ENCODE measurements around the gene HEMK1. TPM values are rescaled to one million over a fixed set of nuclear protein-coding genes. Genes with fewer than 3 reads are reported as not detected.
A peak's percentile ranks its signal among the peaks of the same experiment; 100 is the strongest.

The HEMK1 gene, protein sequence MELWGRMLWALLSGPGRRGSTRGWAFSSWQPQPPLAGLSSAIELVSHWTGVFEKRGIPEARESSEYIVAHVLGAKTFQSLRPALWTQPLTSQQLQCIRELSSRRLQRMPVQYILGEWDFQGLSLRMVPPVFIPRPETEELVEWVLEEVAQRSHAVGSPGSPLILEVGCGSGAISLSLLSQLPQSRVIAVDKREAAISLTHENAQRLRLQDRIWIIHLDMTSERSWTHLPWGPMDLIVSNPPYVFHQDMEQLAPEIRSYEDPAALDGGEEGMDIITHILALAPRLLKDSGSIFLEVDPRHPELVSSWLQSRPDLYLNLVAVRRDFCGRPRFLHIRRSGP
- total RNA-seq (2021; fragmentation: NEBNext Ultra II Directional; extraction: Animal tissue kit (Norgen Biotek cat#: 25700)) (9.6 and 9.7 TPM in 2 replicates), polyA plus RNA-seq (2011; rRNA removed) (10.6 and 13.4 TPM in 2 replicates), polyA minus RNA-seq (2011; rRNA and poly(A)+ RNA removed) (8.1 and 9.2 TPM in 2 replicates)
- polyA plus RNA-seq (2011; cell fraction: cytosol; rRNA removed): 13.2 TPM
- polyA plus RNA-seq (2011; cell fraction: nucleus; rRNA removed): 26.4 TPM
- polyA plus RNA-seq (2012, experiment 1 of 2): 7.1 to 12.4 TPM (median 9.2 TPM) in 4 replicates
- polyA plus RNA-seq (2012, experiment 2 of 2): 10.5 TPM
- polyA plus RNA-seq (2013, experiment 1 of 2): 9.5 TPM
- polyA plus RNA-seq (2013, experiment 2 of 2): 8.7 TPM
- 3.8 TPM for polyA minus RNA-seq (2011; cell fraction: cytosol; rRNA and poly(A)+ RNA removed)
- 18.3 TPM for polyA minus RNA-seq (2011; cell fraction: nucleus; rRNA and poly(A)+ RNA removed)
- long read RNA-seq, experiment 1, full-length matches to known transcripts: 1 of 2 reads
- long read RNA-seq, experiment 1, partial matches to known transcripts: 1 of 2 reads
- long read RNA-seq, experiment 1, other reads (novel, unspliced or antisense): 0 of 2 reads
- long read RNA-seq, experiment 2, full-length matches to known transcripts: 5 of 6 reads
- long read RNA-seq, experiment 2, partial matches to known transcripts: 0 of 6 reads
- long read RNA-seq, experiment 2, other reads (novel, unspliced or antisense): 1 of 6 reads

DNA sequence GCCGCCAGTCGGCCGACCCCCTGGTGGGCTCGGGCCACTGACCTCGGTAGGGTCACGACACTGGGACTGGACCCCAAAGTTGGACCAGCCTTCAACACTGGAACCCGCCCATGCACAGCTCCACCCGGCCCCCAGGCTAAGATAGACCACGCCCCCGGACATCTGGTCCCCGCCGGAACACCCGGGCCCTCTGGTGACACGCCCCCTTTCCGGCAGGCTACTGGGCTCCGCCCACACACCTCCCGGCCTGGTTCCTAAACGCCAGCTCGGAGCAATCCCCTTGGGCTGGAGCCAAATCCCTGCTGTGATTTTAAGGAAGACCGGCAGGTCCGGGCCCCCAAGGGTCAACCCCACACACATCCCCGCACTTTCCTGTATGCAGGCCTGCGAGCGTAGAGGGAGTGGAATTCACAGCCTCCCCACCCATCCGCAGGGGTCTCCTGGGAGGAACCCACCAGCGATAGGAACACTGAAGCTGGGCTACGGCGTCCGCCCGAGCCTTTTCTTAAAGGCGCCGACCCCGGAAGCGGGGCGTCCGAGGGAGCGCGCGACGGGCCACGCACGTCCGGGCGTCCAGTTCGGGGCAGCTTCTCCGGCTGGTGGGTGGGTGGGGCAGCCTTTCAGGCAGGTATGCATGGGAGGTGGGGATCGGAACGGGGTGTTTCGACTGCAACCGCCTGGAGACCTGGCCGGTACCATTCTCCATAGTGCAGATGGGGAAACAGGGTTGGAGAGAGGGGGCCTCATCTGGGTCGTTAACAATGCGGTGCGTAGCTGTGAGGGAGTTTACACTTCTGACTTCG is at the start of gene HEMK1:
Gene HEMK1 (plus strand): TSS at position 576 of the 803 bp plus-strand sequence. CDS start 1,583 bp downstream, outside the sequence.
- no peak within 1 kb of the TSS for H2AK5ac ChIP-seq (ENCODE audit: low read depth, low read length)
- peaks cover 0 to 13% (median 5%) of the 10 kb centered on the region in 4 experiments; a peak in 4 of 7 replicates for H3K27me3 ChIP-seq (replicated peaks in 1 of 4; ENCODE audit: control insufficient read depth in 3 of 4, extremely low read depth in 1 of 4, insufficient read depth in 3 of 4, low read length in 3 of 4)
- peak within 1 kb of the TSS in 3 of 4 experiments; percentile 44 to 85 (median 65); a peak in 6 of 7 replicates for H3K9ac ChIP-seq (replicated peaks in 1 of 4; ENCODE audit: extremely low read depth in 1 of 4, low read depth in 3 of 4, low read length in 3 of 4)
- H3K4me3 ChIP-seq (ENCODE audit: extremely low read depth in 1 of 4, insufficient read depth in 2 of 4, low read depth in 3 of 4, low read length in 4 of 4): peak within 1 kb of the TSS; percentile 68 to 98 (median 77)
- no peak within 1 kb of the TSS for H3K14ac ChIP-seq (ENCODE audit: insufficient read length)
- H3K18ac ChIP-seq (ENCODE audit: extremely low read depth, low read length): peak within 1 kb of the TSS; percentile 93
- no peaks in the 10 kb centered on the region for H4K20me1 ChIP-seq (replicated peaks in 1 of 2; ENCODE audit: control insufficient read depth in 1 of 2, insufficient read depth in 2 of 2, low read length in 2 of 2)
- peak within 1 kb of the TSS; percentile 95 for H4K8ac ChIP-seq (ENCODE audit: extremely low read depth, insufficient read depth, low read length)
- H3K79me2 ChIP-seq (ENCODE audit: control insufficient read depth in 1 of 2, insufficient read depth in 2 of 2, low read length in 2 of 2): no peaks in the 10 kb centered on the region
- ChIA-PET CTCF (ENCODE audit: partially characterized antibody) (interaction anchor here (0.5 to 46.5 kb wide), 12 partner anchors 12 to 977 kb away, joined by 3 to 863 read pairs (median 5); partner anchors contain the start of genes CISH and MAPKAPK3), POLR2A (ENCODE audit: partially characterized antibody) (interaction anchor here (0.7 to 3.4 kb wide), 16 partner anchors 8 to 823 kb away, joined by 3 to 12 read pairs (median 4); partner anchors contain the start of genes CACNA2D2, CISH and MANF)
- H3K56ac ChIP-seq (replicated peaks; ENCODE audit: insufficient read length, low read depth, low read length): peak within 1 kb of the TSS; percentile 70
- H2BK15ac ChIP-seq (ENCODE audit: low read length): no peak within 1 kb of the TSS
- H3K9me3 ChIP-seq (ENCODE audit: insufficient read depth in 2 of 2, low read depth in 1 of 2, low read length in 1 of 2): no peaks in the 10 kb centered on the region
- no peak within 1 kb of the TSS for H2BK20ac ChIP-seq (ENCODE audit: low read length)
- peak within 1 kb of the TSS; percentile 72 for H4K5ac ChIP-seq (ENCODE audit: insufficient read length, low read depth, low read length)
- peak; percentile 39 for FAIRE-seq
- peak within 1 kb of the TSS; percentile 57 for H3K4ac ChIP-seq (replicated peaks; ENCODE audit: insufficient read length, low read depth, low read length)
- peaks cover 0 to 6% (median 4%) of the 10 kb centered on the region in 4 experiments; a peak in 5 of 7 replicates for H3K4me1 ChIP-seq (replicated peaks in 1 of 4; ENCODE audit: control insufficient read depth in 3 of 4, insufficient read depth in 4 of 4, low read length in 3 of 4)
- H3K23me2 ChIP-seq (ENCODE audit: low read depth, low read length): peaks cover 15% of the 10 kb centered on the region; the same call in 1 of the 2 replicates
- peak; percentile 79 to 99 for DNase-seq (ENCODE audit: low read depth in 1 of 2, low spot score in 2 of 2)
- H3K79me1 ChIP-seq (ENCODE audit: low read depth, low read length): no peaks in the 10 kb centered on the region; the same call in 1 of the 2 replicates
- no peak within 1 kb of the TSS for H3K23ac ChIP-seq (ENCODE audit: insufficient read length)
- peak within 1 kb of the TSS; percentile 78 to 88 for H3K4me2 ChIP-seq (ENCODE audit: insufficient read depth in 1 of 2, low read depth in 2 of 2, low read length in 2 of 2)
- peak within 1 kb of the TSS; percentile 52 for H4K91ac ChIP-seq (replicated peaks; ENCODE audit: insufficient read length, low read length)
- H2BK5ac ChIP-seq (ENCODE audit: low read depth, low read length): peak within 1 kb of the TSS; percentile 88
- 1% methylated on average over 53 of the region's 55 CpGs; no CpG with 5 or more reads in 1 of the 2 experiments for WGBS, 2 experiments (ENCODE audit: extremely low coverage in 1 of 2, insufficient coverage in 1 of 2, insufficient read length in 1 of 2, insufficient replicate concordance in 2 of 2, low coverage in 1 of 2, low lambda C conversion rate in 2 of 2, missing lambda C conversion rate in 1 of 2)
- H2AFZ ChIP-seq (ENCODE audit: low read length): 0 out of 2 replicates have a peak within 1 kb of the TSS, but pooled peaks have one; percentile 87
- H2BK12ac ChIP-seq (ENCODE audit: low read depth, low read length): no peak within 1 kb of the TSS
- peak within 1 kb of the TSS; percentile 65 for H3K27ac ChIP-seq (ENCODE audit: low read depth, low read length)
- no peak within 1 kb of the TSS for H2BK120ac ChIP-seq (replicated peaks; ENCODE audit: low read depth, low read length)
- H3K36me3 ChIP-seq (ENCODE audit: control insufficient read depth in 2 of 4, insufficient read depth in 4 of 4, low read length in 3 of 4): no peaks in the 10 kb centered on the region
- peak; percentile 30 for TF ChIP-seq EGR1 (IDR thresholded peaks at IDR 0.05; ENCODE audit: borderline replicate concordance, low read depth, low read length)
- peak; percentile 79; the same call in 1 of the 2 replicates for TF ChIP-seq SP4 (IDR thresholded peaks at IDR 0.05; ENCODE audit: low read length)
- TF ChIP-seq SAP30 (IDR thresholded peaks at IDR 0.05; ENCODE audit: insufficient read depth, insufficient replicate concordance, low read length): no peak
- no peak for TF ChIP-seq MAFK (IDR thresholded peaks at IDR 0.05; ENCODE audit: low read depth, low read length)
- TF ChIP-seq SIX5 (IDR thresholded peaks at IDR 0.05; ENCODE audit: low read depth, low read length): 0 out of 2 replicates have a peak, but pooled peaks have one; percentile 20
- TF ChIP-seq KDM4A (IDR thresholded peaks at IDR 0.05; ENCODE audit: low read depth, low read length, severe bottlenecking): peak; percentile 82
